Rectal smooth muscle tissue (tissue), 1 donor: Measurements from ENCODE around the gene LRMDA.

Source experiments
- H3K27ac ChIP-seq: one replicate; pipeline ENCODE4 v1.7.0; 2013; ENCODE audit warnings: low read depth, low read length, inconsistent platforms
- H3K27me3 ChIP-seq: one replicate; pipeline ENCODE4 v1.7.0; 2013; ENCODE audit warnings: low read length; ENCODE audit not compliant: control insufficient read depth, insufficient read depth
- H3K36me3 ChIP-seq: one replicate; pipeline ENCODE4 v1.7.0; 2013; ENCODE audit warnings: low read length; ENCODE audit not compliant: control insufficient read depth, insufficient read depth
- H3K4me1 ChIP-seq: one replicate; pipeline ENCODE4 v1.7.0; 2013; ENCODE audit warnings: low read length; ENCODE audit not compliant: control insufficient read depth, insufficient read depth
- H3K4me3 ChIP-seq: one replicate; pipeline ENCODE4 v1.7.0; 2013; ENCODE audit warnings: low read length
- H3K9ac ChIP-seq: one replicate; pipeline ENCODE4 v1.7.0; 2013; ENCODE audit warnings: low read length

The LRMDA gene

DNA sequence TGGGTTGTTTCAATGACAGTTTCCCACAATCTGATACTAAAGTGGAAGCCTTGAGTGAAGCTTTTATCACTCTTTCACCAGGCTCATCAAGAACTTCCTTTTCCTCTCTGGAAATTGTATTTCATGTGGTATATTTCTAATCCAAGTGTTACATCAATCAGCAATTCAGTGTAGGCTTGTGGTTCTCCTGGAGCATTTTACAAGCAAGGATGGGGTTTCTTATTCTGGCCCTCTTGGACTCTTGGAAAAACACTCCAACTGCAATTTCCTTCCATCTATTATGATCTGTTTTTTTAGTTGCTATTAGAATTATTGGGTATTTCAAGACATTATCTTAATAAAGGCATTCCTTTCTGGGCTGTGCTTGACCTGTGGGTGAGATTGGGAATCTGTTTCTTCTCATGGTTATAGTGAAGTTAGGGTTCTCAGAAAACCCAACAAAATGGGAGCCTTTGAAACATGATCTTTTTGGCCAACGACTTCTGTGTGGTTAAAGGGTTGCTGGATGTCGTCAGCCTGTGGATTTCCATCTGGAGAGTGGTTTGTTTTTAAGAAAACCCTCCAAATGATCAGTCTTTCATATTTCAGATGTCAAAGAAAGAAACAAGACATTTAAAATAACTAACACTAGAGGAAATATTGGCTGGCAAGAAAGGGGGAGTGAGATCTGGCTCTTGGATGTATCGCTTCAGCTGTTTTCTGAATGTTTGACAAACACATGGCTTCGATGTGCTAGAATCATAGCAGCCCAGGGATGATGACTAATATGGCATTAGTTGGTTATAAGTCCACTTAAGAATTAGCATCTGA is 540.2 kb downstream of the LRMDA start:
- no peak overlapping the region for H3K4me3 ChIP-seq
- no peak overlapping the region for H3K27ac ChIP-seq
- H3K36me3 ChIP-seq = no peaks in the 10 kb centered on the region
- H3K27me3 ChIP-seq = no peaks in the 10 kb centered on the region
- no peak overlapping the region for H3K9ac ChIP-seq
- peaks cover 2% of the 10 kb centered on the region for H3K4me1 ChIP-seq

- Histone ChIP-seq H3K27me3 (no peaks in the 10 kb centered on the region), H3K4me3 (no peak overlapping the region), H3K4me1 (peaks cover 2% of the 10 kb centered on the region), H3K36me3 (no peaks in the 10 kb centered on the region), H3K9ac (no peak overlapping the region), H3K27ac (no peak overlapping the region)
These were observed 541.3 kb downstream of the LRMDA start for GRCh38 chr10:75972491-75973276.

DNA sequence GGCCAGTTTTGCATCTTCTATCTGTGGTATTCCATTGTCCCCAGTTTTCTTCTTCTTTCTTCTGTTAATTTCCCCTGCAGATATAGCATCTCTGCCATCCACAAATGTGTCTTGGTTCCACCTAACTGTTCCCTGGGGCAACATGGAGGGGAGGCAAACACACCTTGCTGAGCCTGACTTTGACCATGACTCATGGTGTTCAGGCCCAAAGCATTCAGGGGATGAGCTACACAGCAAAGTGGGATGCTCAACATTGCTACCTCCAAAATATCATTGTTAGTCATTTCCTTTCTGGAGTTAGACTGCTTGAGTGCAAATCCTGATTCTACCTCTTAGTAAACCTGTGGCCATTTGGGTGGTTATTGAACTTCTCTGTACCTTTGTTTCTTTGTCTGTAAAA is 542.7 kb downstream of the LRMDA start:
- Histone ChIP-seq H3K4me3 (no peak overlapping the region), H3K27ac (no peak overlapping the region), H3K9ac (no peak overlapping the region), H3K4me1 (peaks cover 2% of the 10 kb centered on the region), H3K36me3 (no peaks in the 10 kb centered on the region), H3K27me3 (no peaks in the 10 kb centered on the region)

- Histone ChIP-seq H3K36me3 (no peaks in the 10 kb centered on the region), H3K9ac (no peak overlapping the region), H3K4me1 (peaks cover 2% of the 10 kb centered on the region), H3K4me3 (no peak overlapping the region), H3K27me3 (no peaks in the 10 kb centered on the region), H3K27ac (no peak overlapping the region)
These were observed 545.3 kb downstream of the LRMDA start for GRCh38 chr10:75976681-75977080.

DNA sequence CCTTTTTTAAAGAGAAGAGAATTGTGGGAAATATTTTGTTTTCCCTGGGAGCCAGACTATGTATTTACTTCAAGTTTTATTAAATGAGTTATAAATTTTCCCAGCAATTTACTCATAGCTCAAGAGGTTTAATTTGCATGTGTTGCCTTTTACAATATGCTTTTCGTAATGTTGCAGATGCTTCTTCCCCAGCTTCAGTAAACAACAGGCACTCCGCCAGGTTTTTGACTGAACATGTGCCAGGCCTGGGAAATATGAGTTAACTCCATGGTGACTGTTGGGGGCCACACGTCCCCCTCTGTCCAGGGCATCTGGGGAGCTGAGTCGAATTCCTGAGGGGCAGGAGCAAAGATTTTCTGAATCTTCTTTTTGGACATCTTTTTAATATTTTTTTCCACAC is 545.7 kb downstream of the LRMDA start:
- Histone ChIP-seq H3K27me3 (no peaks in the 10 kb centered on the region), H3K27ac (no peak overlapping the region), H3K4me3 (no peak overlapping the region)

DNA sequence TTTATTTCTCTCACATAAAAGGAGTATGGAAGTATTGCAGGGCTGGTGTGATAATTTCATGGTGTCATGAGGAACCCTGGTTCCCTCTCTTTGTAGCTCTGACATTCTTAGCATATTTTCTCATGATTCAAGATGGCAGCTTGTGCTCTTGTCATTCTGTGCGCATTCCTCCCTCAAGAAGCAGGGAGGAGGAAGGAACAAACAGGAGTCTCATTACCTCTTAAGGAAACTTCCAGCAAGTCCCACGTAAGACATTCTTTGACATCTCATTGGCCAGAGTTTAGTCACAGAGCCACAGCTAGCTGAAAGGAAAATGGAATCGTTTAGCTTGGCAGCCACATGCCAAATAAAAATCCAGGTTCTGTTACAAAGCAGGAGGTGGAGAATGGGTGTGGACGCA is 546.8 kb downstream of the LRMDA start:
- no peaks in the 10 kb centered on the region for H3K4me1 ChIP-seq
- no peaks in the 10 kb centered on the region for H3K36me3 ChIP-seq
- no peaks in the 10 kb centered on the region for H3K27me3 ChIP-seq
- H3K27ac ChIP-seq = no peak overlapping the region
- no peak overlapping the region for H3K4me3 ChIP-seq
- no peak overlapping the region for H3K9ac ChIP-seq

More for the DNA sequence above, 545.7 kb downstream of the LRMDA start:
- Histone ChIP-seq H3K9ac (no peak overlapping the region), H3K36me3 (no peaks in the 10 kb centered on the region), H3K4me1 (peaks cover 2% of the 10 kb centered on the region)

DNA sequence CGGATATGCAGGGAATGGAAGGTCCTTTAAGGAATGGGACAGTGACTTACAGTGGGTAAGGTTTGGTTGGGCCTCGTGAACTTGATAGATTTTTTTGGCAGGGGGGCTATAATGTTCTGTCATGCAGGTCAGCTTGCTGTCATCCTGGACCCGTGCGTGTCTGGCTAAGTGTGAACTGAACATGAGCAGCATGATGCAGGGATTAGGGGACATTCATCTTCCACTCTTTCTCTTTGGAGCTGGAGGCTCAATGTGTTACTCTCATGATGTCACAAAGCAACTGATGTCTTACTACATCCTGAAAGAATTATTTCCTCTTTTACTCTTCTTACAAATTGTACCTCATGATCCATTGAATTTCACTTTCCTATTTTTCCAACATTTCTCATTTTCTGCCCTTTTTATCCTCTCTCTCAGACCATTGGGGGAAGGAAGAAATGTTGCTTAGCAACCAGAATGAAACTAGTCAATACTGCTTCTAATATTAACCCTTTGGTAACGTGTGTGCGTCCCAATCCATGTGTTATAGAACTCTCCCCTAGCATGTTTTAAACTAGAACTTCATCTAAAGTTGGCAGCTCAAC is 549.1 kb downstream of the LRMDA start:
- H3K27ac ChIP-seq = no peak overlapping the region
- H3K9ac ChIP-seq = no peak overlapping the region
- no peaks in the 10 kb centered on the region for H3K27me3 ChIP-seq
- H3K4me1 ChIP-seq = no peaks in the 10 kb centered on the region
- no peak overlapping the region for H3K4me3 ChIP-seq
- H3K36me3 ChIP-seq = no peaks in the 10 kb centered on the region

- Histone ChIP-seq H3K4me1 (no peaks in the 10 kb centered on the region), H3K9ac (no peak overlapping the region), H3K4me3 (no peak overlapping the region), H3K27me3 (no peaks in the 10 kb centered on the region), H3K27ac (no peak overlapping the region), H3K36me3 (no peaks in the 10 kb centered on the region)
These were observed 551.4 kb downstream of the LRMDA start for GRCh38 chr10:75982611-75983369.

GRCh38 chr10:75984067-75984466 is 552.6 kb downstream of the LRMDA start:
- H3K9ac ChIP-seq = no peak overlapping the region
- no peaks in the 10 kb centered on the region for H3K4me1 ChIP-seq
- no peak overlapping the region for H3K4me3 ChIP-seq
- H3K36me3 ChIP-seq = no peaks in the 10 kb centered on the region
- H3K27ac ChIP-seq = no peak overlapping the region
- no peaks in the 10 kb centered on the region for H3K27me3 ChIP-seq

- Histone ChIP-seq H3K4me3 (no peak overlapping the region), H3K27ac (no peak overlapping the region), H3K36me3 (no peaks in the 10 kb centered on the region), H3K9ac (no peak overlapping the region), H3K27me3 (no peaks in the 10 kb centered on the region), H3K4me1 (no peaks in the 10 kb centered on the region)
These were observed 556.2 kb downstream of the LRMDA start for GRCh38 chr10:75987616-75988015.

- Histone ChIP-seq H3K4me1 (no peaks in the 10 kb centered on the region), H3K4me3 (no peak overlapping the region), H3K36me3 (no peaks in the 10 kb centered on the region), H3K9ac (no peak overlapping the region), H3K27ac (no peak overlapping the region), H3K27me3 (no peaks in the 10 kb centered on the region)
These were observed 563.1 kb downstream of the LRMDA start for GRCh38 chr10:75994357-75995040.

DNA sequence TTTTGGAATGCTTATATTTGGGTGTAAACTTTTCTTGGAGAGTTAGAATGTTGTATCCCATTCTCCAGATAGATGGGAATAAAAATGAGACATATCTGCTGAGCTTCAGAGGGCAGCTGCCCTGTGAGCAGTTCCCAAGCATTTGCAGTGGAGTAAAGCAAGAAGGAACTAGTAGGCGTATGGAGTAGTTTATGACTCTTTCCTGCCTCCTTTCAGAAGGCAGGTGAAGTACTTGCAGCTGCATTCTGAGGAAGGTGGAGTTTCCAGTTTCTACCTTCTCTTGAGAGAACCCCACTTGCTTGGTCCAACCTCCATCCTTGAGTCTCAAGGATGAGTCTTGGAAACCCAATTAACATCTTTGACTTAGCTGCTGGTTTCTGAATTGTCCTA is 563.6 kb downstream of the LRMDA start:
- Histone ChIP-seq H3K36me3 (no peaks in the 10 kb centered on the region), H3K27me3 (no peaks in the 10 kb centered on the region)

More for the DNA sequence above, 563.6 kb downstream of the LRMDA start:
- Histone ChIP-seq H3K9ac (no peak overlapping the region), H3K27ac (no peak overlapping the region), H3K4me1 (no peaks in the 10 kb centered on the region), H3K4me3 (no peak overlapping the region)
